ENCODE results near the gene GRIA3.
"Not testable (repeated sequence)": the region's sequence is repeated elsewhere in the genome, so short reads cannot be mapped to it uniquely, and the experiment has no call there.

GRIA3 gene

DNA sequence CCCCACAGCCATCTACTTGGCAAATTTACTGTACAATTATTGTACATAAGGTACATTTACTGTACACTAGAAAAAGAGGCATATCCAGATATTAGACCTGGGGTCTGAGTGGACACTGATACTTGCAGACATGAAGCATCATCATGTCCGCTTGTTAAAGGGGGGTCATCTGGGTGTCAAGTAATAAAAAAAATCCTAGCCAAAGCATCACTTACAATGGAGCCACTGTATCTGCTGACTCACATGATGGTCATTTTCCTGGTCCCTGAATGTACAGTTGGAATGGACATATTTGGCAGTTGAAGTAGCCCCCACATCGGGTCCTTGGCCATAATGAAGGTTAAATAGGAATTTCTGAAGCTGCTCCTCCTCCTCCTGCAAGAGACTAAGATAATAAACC is 320.0 kb downstream of the GRIA3 start:
- Histone ChIP-seq H3K4me3 (no peak overlapping the region), H3K27ac (no peak overlapping the region)
- TF ChIP-seq, protein P1, sequence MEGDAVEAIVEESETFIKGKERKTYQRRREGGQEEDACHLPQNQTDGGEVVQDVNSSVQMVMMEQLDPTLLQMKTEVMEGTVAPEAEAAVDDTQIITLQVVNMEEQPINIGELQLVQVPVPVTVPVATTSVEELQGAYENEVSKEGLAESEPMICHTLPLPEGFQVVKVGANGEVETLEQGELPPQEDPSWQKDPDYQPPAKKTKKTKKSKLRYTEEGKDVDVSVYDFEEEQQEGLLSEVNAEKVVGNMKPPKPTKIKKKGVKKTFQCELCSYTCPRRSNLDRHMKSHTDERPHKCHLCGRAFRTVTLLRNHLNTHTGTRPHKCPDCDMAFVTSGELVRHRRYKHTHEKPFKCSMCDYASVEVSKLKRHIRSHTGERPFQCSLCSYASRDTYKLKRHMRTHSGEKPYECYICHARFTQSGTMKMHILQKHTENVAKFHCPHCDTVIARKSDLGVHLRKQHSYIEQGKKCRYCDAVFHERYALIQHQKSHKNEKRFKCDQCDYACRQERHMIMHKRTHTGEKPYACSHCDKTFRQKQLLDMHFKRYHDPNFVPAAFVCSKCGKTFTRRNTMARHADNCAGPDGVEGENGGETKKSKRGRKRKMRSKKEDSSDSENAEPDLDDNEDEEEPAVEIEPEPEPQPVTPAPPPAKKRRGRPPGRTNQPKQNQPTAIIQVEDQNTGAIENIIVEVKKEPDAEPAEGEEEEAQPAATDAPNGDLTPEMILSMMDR (IDR thresholded peaks at IDR 0.05) = no peak
- no peak for DNase-seq (ENCODE audit: low spot score)

DNA sequence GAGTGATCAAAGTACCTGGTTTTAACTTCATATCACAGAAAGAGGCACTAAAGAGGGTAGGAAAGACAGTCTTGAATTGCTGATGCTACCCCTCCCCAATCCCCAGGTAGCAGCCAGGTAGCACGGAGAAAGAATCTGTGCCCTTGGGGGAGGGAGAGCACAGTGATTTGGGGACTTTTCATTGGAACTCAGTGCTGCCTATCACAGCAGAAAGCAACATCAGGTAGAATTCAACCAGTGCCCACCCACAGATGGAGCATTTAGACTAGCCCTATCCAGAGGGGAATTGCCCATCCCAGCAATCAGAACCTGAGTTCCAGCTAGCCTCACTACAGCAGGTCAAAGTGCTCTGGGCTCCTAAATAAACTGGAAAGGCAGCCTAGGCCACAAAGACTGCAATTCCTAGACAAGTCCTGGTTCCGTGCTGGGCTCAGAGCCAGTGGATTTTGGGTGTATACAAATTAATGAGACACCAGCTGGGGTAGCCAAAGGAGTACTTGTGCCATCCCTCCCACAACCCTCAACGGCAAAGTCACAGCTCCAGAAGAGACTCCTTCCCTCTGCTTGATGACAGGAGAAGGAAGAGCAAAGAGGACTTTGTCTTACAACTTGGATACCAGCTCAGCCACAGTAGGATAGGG is 320.7 kb downstream of the GRIA3 start:
- H3K27ac ChIP-seq = no peak overlapping the region
- TF ChIP-seq, protein P1 (IDR thresholded peaks at IDR 0.05) = no peak
- DNase-seq (ENCODE audit: low spot score) = no peak

DNA sequence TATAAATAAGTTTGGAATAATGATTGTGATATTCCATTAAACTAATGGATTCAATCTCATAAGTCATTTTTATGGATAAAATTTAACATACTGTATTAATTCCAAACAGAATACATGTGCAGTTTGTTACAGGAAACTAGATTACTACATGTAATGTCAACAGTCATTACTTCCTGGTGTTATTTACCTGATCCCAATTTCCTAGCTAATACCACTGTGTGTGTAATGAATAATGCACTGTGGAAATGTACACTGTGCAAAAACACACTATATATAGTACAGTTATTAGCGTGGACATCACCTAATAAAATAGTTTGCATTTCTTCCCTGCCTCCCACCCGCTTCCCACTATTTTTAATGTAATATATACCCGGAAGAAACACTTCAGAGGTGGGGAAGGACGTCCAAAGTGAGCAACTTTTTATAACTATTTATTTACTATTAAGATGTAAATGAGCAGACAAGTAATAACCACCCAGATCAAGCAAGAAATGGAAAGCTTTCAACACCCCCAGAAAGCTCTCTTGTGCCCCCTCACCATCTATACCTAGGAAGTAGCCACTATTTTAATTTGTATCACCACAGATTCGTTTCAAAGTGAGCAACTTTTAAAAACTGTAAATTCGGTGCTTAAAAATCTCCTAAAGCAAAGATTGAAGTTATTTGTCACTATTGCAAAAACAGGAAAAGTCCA is 329.7 kb downstream of the GRIA3 start:
- TF ChIP-seq, protein P1 (IDR thresholded peaks at IDR 0.05) = no peak
- Histone ChIP-seq H3K4me3 (no peak overlapping the region), H3K27ac (no peak overlapping the region)
- no peak for DNase-seq (ENCODE audit: low spot score)

More for the DNA sequence above, 320.7 kb downstream of the GRIA3 start:
- H3K4me3 ChIP-seq = no peak overlapping the region

DNA sequence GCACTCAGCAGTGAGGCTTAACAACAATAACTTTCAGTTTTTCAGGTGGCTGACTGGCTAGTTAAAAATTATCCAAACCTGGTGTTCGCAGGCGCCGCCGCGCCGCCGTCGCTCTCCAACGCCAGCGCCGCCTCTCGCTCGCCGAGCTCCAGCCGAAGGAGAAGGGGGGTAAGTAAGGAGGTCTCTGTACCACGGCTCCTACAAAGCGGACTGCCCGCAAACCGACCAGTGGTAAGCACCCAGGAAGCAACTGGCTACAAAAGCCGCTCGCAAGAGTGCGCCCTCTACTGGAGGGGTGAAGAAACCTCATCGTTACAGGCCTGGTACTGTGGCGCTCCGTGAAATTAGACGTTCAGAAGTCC is 330.2 kb downstream of the GRIA3 start:
- DNase-seq (ENCODE audit: low spot score); H3K4me3 ChIP-seq; H3K27ac ChIP-seq: not testable (repeated sequence)

DNA sequence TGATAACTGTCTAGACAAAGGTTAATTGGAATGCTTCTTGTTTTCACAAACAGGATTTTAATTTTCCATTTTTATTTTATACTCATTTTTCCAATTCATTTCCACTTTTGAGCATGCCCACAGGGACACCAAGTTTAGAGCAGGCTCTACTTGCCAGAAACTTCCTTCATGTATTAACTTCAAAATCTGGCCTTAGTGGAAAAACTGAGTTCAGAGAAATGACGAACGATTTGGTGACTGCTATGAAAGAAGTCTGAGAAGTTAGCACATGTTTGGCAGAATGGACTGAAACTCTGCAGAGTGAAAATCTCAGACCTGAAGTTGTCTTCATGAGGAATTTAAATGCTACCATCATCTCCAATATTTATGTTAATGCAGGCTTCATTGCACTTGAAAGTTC is 334.7 kb downstream of the GRIA3 start:
- no peak overlapping the region for H3K4me3 ChIP-seq
- no peak for DNase-seq (ENCODE audit: low spot score)
- TF ChIP-seq, protein P1 (IDR thresholded peaks at IDR 0.05) = no peak
- H3K27ac ChIP-seq = no peak overlapping the region

DNA sequence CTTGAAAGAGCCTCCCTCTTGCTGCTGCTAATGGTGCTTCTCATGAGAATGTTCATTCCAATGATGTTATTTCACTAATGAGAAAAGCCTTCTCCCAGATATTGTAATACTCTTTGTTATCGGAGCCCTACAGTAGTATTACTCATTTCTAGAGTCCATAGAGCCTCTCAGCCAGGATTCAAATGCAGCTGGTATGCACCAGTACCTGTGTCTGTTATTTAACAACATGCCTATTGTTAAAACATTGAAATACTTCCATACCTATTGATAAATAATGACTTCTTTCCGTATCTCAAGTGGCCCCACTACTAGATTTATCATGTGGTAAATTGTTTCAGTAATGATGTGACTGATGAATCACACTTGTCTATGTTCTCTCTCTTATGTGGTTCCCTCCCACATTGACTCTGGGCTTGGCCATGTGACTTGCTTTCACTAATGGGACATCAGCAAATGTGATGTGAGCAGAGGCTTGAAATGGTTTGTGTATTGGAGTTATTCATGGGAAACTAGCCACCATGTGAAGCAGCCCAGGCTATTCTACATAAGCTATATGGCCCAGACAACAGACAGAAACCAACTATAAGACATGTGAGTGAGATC is 341.1 kb downstream of the GRIA3 start:
- H3K27ac ChIP-seq = no peak overlapping the region
- TF ChIP-seq, protein P1 (IDR thresholded peaks at IDR 0.05) = no peak
- no peak for DNase-seq (ENCODE audit: low spot score)
- H3K4me3 ChIP-seq = no peak overlapping the region

DNA sequence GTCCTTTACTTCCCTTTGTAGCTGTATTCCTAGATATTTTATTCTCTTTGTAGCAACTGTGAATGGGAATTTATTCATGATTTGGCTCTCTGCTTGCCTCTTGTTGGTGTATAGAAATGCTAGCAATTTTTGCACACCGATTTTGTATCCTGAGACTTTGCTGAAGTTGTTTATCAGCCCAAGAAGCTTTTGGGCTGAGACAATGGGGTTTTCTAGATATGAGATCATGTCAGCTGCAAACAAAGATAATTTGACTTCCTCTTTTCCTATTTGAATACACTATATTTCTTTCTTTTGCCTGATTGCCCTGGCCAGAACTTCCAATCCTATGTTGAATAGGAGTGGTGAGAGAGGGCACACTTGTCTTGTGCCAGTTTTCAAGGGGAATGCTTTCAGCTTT is 346.6 kb downstream of the GRIA3 start:
- DNase-seq (ENCODE audit: low spot score); H3K4me3 ChIP-seq; H3K27ac ChIP-seq: not testable (repeated sequence)
